Liver (tissue), 9 donors: ENCODE measurements around the gene LSR. TPM values are rescaled to one million over a fixed set of nuclear protein-coding genes. Genes with fewer than 3 reads are reported as not detected.

Experiments
- DNase-seq: peaks from one replicate; pipeline ENCODE4 v3.0.0-alpha.2; 2017; ENCODE audit warnings: low spot score
- H3K27ac ChIP-seq, 2 donors: one replicate each; pipeline ENCODE4 v1.7.0; 2013; ENCODE audit warnings: inconsistent platforms in 2 of 2, low read length in 2 of 2, control low read depth in 1 of 2, low read depth in 1 of 2, mild to moderate bottlenecking in 1 of 2
- H3K27me3 ChIP-seq, 4 donors: one replicate each; pipeline versions ENCODE4 v1.6.1 to v1.7.0; 2013; ENCODE audit warnings: low read length in 3 of 4, inconsistent platforms in 1 of 4, mild to moderate bottlenecking in 1 of 4, moderate library complexity in 1 of 4; ENCODE audit not compliant: control insufficient read depth in 4 of 4, insufficient read depth in 4 of 4
- H3K36me3 ChIP-seq, 4 donors: one replicate each; pipeline versions ENCODE4 v1.6.1 to v1.7.0; 2013; ENCODE audit warnings: low read length in 3 of 4, mild to moderate bottlenecking in 3 of 4, low read depth in 1 of 4, moderate library complexity in 1 of 4; ENCODE audit not compliant: control insufficient read depth in 4 of 4, insufficient read depth in 3 of 4
- H3K4me1 ChIP-seq, 4 donors: one replicate each; pipeline versions ENCODE4 v1.6.1 to v1.7.0; 2013; ENCODE audit warnings: low read length in 3 of 4, mild to moderate bottlenecking in 3 of 4, moderate library complexity in 1 of 4; ENCODE audit not compliant: control insufficient read depth in 4 of 4, insufficient read depth in 4 of 4
- H3K4me3 ChIP-seq, 3 donors: one replicate each; pipeline versions ENCODE4 v1.6.1 to v1.7.0; 2013; ENCODE audit warnings: low read length in 3 of 3, control low read depth in 1 of 3, low read depth in 1 of 3, mild to moderate bottlenecking in 1 of 3
- H3K9ac ChIP-seq, 2 donors: one replicate each; pipeline ENCODE4 v1.7.0; 2013; ENCODE audit warnings: low read length in 2 of 2, mild to moderate bottlenecking in 2 of 2, moderate library complexity in 2 of 2, control low read depth in 1 of 2, low read depth in 1 of 2
- H3K9me3 ChIP-seq, 4 donors: one replicate each; pipeline versions ENCODE4 v1.6.1 to v1.7.0; 2013; ENCODE audit warnings: low read length in 3 of 4; ENCODE audit not compliant: control insufficient read depth in 4 of 4
- FOXA1 ChIP-seq: IDR thresholded peaks from 2 replicates; pipeline ENCODE4 v1.6.1; 2016; ENCODE audit warnings: antibody characterized with exemption
- FOXA2 ChIP-seq: IDR thresholded peaks from 2 replicates; pipeline ENCODE4 v1.6.1; 2016; ENCODE audit warnings: antibody characterized with exemption
- JUND ChIP-seq, 2 donors: IDR thresholded peaks; 2 replicates each; pipeline ENCODE4 v1.6.1; 2016; ENCODE audit warnings: antibody characterized with exemption in 2 of 2
- RAD21 ChIP-seq, 2 donors: IDR thresholded peaks; 2 replicates each; pipeline ENCODE4 v1.6.1; 2016; ENCODE audit warnings: antibody characterized with exemption in 2 of 2, mild to moderate bottlenecking in 2 of 2
- RXRA ChIP-seq, 2 donors: IDR thresholded peaks; 2 replicates each; pipeline ENCODE4 v1.6.1; 2017 to 2018; ENCODE audit warnings: antibody characterized with exemption in 2 of 2, mild to moderate bottlenecking in 1 of 2
- TAF1 ChIP-seq: conservative IDR thresholded peaks from 2 replicates; pipeline ENCODE4 v1.6.1; 2016; ENCODE audit warnings: antibody characterized with exemption, mild to moderate bottlenecking
- WGBS: extraction: QIAGEN DNeasy Blood & Tissue Kit; methylation state at CpG from one replicate; pipeline ENCODE4 v1.1.7; 2013; 5-methylcytosine and 5-hydroxymethylcytosine counted together
- polyA plus RNA-seq, 2 donors: library from polyadenylated mRNA; stranded (reverse) in 1 of 2; unstranded in 1 of 2; fragments of 200-250 nt in 1 of 2; fragments of >200 nt in 1 of 2; fragmentation: Nextera tagmentation in 1 of 2; extraction: Ambion mirVana in 1 of 2; gene quantifications; one replicate each; pipeline versions ENCODE4 v1.2.1 to v1.2.3, GENCODE V29; 2013 to 2015
- total RNA-seq, 2 donors: library from RNA; depleted of rRNA; stranded (reverse); fragments of >200 nt; gene quantifications; one replicate each; pipeline ENCODE4 v1.2.3, GENCODE V29; 2014
- TF ChIP-seq, protein P1 (sequence below): IDR thresholded peaks from 2 replicates; pipeline ENCODE4 v1.6.1; 2016; ENCODE audit warnings: antibody characterized with exemption
- TF ChIP-seq, protein P2 (sequence below): IDR thresholded peaks from 2 replicates; pipeline ENCODE4 v1.6.1; 2016; ENCODE audit warnings: antibody characterized with exemption
- TF ChIP-seq, protein P3 (sequence below): fragments of 150-350 bp; IDR thresholded peaks from 2 replicates; pipeline ENCODE4 v1.5.1; 2017; ENCODE audit warnings: improper control_type of control experiment, low read depth, low read length; ENCODE audit not compliant: missing input control
- TF ChIP-seq, protein P4 (sequence below): IDR thresholded peaks from 2 replicates; pipeline ENCODE4 v1.6.1; 2016; ENCODE audit warnings: antibody characterized with exemption, mild to moderate bottlenecking
- donor health status: healthy.
- donor health status: healthy.
- donor health status: healthy.
- donor health status: healthy.
- donor health status: healthy.

Gene LSR
- total and polyA plus RNA-seq, 4 donors = 33.7 to 150 (median 48.0) TPM

DNA sequence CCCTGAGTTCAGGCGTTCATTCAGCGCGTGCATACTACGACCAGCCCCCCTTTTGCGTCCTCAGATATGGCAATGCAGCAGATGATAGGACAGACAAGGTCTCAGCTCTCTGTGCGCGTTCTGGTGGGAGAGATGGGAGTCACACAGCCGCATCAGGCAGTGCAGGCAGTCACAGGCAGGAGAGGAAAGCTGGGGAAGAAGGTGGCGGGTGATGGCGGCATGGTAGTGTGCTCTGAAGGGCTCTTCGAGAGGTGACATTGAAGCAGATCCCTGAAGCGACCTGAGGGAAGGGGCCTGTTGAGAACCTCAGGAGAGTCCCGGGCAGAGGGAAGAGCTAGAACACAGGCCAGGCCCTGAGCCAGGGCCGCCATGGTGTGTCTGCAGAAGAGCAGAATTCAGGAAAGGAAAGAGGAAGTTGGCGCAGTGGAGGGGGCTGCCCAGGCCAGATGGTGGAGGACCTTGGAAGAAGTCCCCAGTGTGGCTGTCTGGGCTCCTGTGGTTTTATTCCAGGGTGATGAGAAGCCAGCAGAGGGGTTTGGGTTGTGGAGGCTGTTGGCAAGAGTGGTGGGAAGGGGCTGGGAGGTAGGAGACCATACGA, 23.4 kb downstream of the LSR start:
- no peak overlapping the region for H3K4me3 ChIP-seq
- no peak for DNase-seq

DNA sequence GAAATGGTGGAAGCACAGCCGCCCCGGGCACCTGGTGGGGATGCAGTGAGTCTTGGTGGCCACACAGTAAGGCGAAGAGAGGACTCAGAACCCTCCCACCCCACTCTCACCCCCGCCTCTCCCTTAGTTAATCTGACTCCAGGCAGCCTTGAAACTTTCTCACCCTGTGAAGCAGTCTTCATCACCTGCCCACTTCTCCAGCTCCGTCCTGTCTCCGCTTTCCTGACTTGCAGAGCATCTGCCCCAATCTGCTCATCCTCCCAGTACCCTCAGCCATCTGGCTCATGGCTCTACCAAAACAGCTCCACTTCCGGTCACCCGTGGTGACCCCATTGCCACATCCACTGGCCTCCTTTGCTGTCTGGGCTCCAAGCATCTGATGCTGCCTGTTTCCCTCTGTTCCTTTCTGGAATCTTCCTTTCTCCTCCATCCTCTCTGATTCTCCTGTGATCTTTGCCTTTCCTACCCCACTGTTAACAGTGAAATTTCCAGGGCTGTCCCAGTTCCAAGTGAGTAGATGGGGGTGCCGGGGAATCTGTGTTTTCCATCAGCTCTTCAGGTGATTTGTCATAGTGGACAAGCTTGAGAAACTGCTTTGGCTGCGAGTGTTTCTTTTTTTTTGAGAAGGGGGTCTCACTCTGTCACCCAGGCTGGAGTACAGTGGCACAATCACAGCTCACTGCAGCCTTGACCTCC, 24.3 kb downstream of the LSR start:
- Histone ChIP-seq H3K9ac (no peak overlapping the region), H3K27ac (peak overlapping the region; percentile 51 to 91), H3K9me3 (no peaks in the 10 kb centered on the region), H3K27me3 (no peaks in the 10 kb centered on the region), H3K4me3 (no peak overlapping the region), H3K4me1 (peaks cover 20 to 42% (median 30%) of the 10 kb centered on the region in 4 donors), H3K36me3 (peaks cover 0 to 19% (median 15%) of the 10 kb centered on the region in 4 donors)
- no peak for DNase-seq
- 80% methylated on average over 10 of the region's 10 CpGs for WGBS
- TF ChIP-seq TAF1 (no peak), JUND (IDR thresholded peaks at IDR 0.05) (no peak), RXRA (IDR thresholded peaks at IDR 0.05) (peak; percentile 27 to 40)

More for the DNA sequence above, 23.4 kb downstream of the LSR start:
- Histone ChIP-seq H3K36me3 (peaks cover 0 to 18% (median 15%) of the 10 kb centered on the region in 4 donors), H3K27me3 (no peaks in the 10 kb centered on the region), H3K9me3 (no peaks in the 10 kb centered on the region), H3K27ac (peak overlapping the region; percentile 82 to 91), H3K9ac (peak overlapping the region in 1 of 2 donors; percentile 42), H3K4me1 (peaks cover 19 to 45% (median 30%) of the 10 kb centered on the region in 4 donors)
- TF ChIP-seq, protein P1, sequence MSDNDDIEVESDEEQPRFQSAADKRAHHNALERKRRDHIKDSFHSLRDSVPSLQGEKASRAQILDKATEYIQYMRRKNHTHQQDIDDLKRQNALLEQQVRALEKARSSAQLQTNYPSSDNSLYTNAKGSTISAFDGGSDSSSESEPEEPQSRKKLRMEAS = no peak
- TF ChIP-seq, protein P2, sequence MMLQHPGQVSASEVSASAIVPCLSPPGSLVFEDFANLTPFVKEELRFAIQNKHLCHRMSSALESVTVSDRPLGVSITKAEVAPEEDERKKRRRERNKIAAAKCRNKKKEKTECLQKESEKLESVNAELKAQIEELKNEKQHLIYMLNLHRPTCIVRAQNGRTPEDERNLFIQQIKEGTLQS = no peak
- TF ChIP-seq FOXA1 (no peak), RXRA (IDR thresholded peaks at IDR 0.05) (no peak), TAF1 (no peak), JUND (IDR thresholded peaks at IDR 0.05) (no peak), FOXA2 (no peak), RAD21 (IDR thresholded peaks at IDR 0.05) (no peak)
- TF ChIP-seq, protein P3, sequence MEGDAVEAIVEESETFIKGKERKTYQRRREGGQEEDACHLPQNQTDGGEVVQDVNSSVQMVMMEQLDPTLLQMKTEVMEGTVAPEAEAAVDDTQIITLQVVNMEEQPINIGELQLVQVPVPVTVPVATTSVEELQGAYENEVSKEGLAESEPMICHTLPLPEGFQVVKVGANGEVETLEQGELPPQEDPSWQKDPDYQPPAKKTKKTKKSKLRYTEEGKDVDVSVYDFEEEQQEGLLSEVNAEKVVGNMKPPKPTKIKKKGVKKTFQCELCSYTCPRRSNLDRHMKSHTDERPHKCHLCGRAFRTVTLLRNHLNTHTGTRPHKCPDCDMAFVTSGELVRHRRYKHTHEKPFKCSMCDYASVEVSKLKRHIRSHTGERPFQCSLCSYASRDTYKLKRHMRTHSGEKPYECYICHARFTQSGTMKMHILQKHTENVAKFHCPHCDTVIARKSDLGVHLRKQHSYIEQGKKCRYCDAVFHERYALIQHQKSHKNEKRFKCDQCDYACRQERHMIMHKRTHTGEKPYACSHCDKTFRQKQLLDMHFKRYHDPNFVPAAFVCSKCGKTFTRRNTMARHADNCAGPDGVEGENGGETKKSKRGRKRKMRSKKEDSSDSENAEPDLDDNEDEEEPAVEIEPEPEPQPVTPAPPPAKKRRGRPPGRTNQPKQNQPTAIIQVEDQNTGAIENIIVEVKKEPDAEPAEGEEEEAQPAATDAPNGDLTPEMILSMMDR = no peak
- TF ChIP-seq, protein P4, sequence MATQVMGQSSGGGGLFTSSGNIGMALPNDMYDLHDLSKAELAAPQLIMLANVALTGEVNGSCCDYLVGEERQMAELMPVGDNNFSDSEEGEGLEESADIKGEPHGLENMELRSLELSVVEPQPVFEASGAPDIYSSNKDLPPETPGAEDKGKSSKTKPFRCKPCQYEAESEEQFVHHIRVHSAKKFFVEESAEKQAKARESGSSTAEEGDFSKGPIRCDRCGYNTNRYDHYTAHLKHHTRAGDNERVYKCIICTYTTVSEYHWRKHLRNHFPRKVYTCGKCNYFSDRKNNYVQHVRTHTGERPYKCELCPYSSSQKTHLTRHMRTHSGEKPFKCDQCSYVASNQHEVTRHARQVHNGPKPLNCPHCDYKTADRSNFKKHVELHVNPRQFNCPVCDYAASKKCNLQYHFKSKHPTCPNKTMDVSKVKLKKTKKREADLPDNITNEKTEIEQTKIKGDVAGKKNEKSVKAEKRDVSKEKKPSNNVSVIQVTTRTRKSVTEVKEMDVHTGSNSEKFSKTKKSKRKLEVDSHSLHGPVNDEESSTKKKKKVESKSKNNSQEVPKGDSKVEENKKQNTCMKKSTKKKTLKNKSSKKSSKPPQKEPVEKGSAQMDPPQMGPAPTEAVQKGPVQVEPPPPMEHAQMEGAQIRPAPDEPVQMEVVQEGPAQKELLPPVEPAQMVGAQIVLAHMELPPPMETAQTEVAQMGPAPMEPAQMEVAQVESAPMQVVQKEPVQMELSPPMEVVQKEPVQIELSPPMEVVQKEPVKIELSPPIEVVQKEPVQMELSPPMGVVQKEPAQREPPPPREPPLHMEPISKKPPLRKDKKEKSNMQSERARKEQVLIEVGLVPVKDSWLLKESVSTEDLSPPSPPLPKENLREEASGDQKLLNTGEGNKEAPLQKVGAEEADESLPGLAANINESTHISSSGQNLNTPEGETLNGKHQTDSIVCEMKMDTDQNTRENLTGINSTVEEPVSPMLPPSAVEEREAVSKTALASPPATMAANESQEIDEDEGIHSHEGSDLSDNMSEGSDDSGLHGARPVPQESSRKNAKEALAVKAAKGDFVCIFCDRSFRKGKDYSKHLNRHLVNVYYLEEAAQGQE = no peak
- WGBS = 88% methylated on average over 16 of the region's 16 CpGs
